WTC11 (cell line): ENCODE results near the gene DHPS. TPM values are rescaled to one million over a fixed set of nuclear protein-coding genes. Genes with fewer than 3 reads are reported as not detected.

Source experiments
- ATAC-seq: fragments of 200-7000 bp; cut with Tn5 transposase; 2 replicates; pipeline ENCODE4 v1.10.0; 2021; ENCODE audit warnings: mild to moderate bottlenecking, moderate library complexity
- Bru-seq: library from RNA; stranded (reverse); fragments of 400-500 nt; gene quantifications from one replicate; lab custom pipeline; 2021; lab: Mats Ljungman, UMichigan
- CTCF ChIA-PET: fragments of 300-600 bp; sonication (Branson Sonifier 250); formaldehyde crosslinking; loops from one replicate; lab custom pipeline; 2021; ENCODE audit warnings: antibody characterized with exemption; lab: Charles Lee
- POLR2A ChIA-PET: fragments of 350-600 bp; sonication (Branson Sonifier 250); formaldehyde crosslinking; loops from one replicate; lab custom pipeline; 2021; ENCODE audit warnings: antibody characterized with exemption; lab: Charles Lee
- DNase-seq: peaks from one replicate; pipeline ENCODE4 v3.0.0; 2021; ENCODE audit warnings: low spot score
- H3K27ac Mint-ChIP-seq: 2 replicates; pipeline ENCODE4 v1.8.0; 2021; ENCODE audit warnings: mixed read lengths
- H3K27me3 Mint-ChIP-seq: 2 replicates; pipeline ENCODE4 v1.8.0; 2021; ENCODE audit warnings: low read depth, mild to moderate bottlenecking, moderate library complexity, mixed read lengths
- H3K36me3 Mint-ChIP-seq: 2 replicates; pipeline ENCODE4 v1.8.0; 2021; ENCODE audit warnings: mixed read lengths
- H3K4me1 Mint-ChIP-seq: 2 replicates; pipeline ENCODE4 v1.8.0; 2022; ENCODE audit warnings: mixed read lengths
- H3K4me3 Mint-ChIP-seq: 2 replicates; pipeline ENCODE4 v1.8.0; 2021; ENCODE audit warnings: mild to moderate bottlenecking, moderate library complexity, mixed read lengths
- H3K9me3 Mint-ChIP-seq: 2 replicates; pipeline ENCODE4 v1.8.0; 2021; ENCODE audit warnings: mixed read lengths
- CREM ChIP-seq: sonication (generic); formaldehyde crosslinking; IDR thresholded peaks from 2 replicates; pipeline ENCODE4 v1.8.1; 2022; ENCODE audit warnings: mild to moderate bottlenecking, missing genetic modification reagents, moderate library complexity
- ETV6 ChIP-seq: sonication (generic); formaldehyde crosslinking; IDR thresholded peaks from 2 replicates; pipeline ENCODE4 v1.8.1; 2022; ENCODE audit warnings: mild to moderate bottlenecking, missing genetic modification reagents
- GABPB1 ChIP-seq: sonication (generic); formaldehyde crosslinking; IDR thresholded peaks from 2 replicates; pipeline ENCODE4 v1.8.1; 2023; ENCODE audit warnings: mild to moderate bottlenecking, missing genetic modification reagents
- KAT7 ChIP-seq: sonication (generic); formaldehyde crosslinking; IDR thresholded peaks from 2 replicates; pipeline ENCODE4 v1.8.1; 2023; ENCODE audit warnings: missing genetic modification reagents, mild to moderate bottlenecking, borderline replicate concordance
- NFATC4 ChIP-seq: fragments of 250-450 bp; sonication (Bioruptor Pico); IDR thresholded peaks from 2 replicates; pipeline ENCODE4 v1.9.0; 2021; ENCODE audit warnings: mild to moderate bottlenecking
- NR1H2 ChIP-seq: sonication (generic); formaldehyde crosslinking; IDR thresholded peaks from 2 replicates; pipeline ENCODE4 v1.9.0; 2021; ENCODE audit warnings: mild to moderate bottlenecking, moderate library complexity, missing genetic modification reagents
- SMAD4 ChIP-seq: sonication (generic); formaldehyde crosslinking; IDR thresholded peaks from 2 replicates; pipeline ENCODE4 v1.8.0; 2022; ENCODE audit warnings: mild to moderate bottlenecking, missing genetic modification reagents
- SP1 ChIP-seq: sonication (generic); formaldehyde crosslinking; conservative IDR thresholded peaks from 2 replicates; pipeline ENCODE4 v1.8.1; 2022; ENCODE audit warnings: missing genetic modification reagents
- long read RNA-seq, 3 experiments: library from RNA in 1 of 3; library from capped mRNA in 1 of 3; library from polyadenylated mRNA in 1 of 3; unstranded in 2 of 3; stranded (forward) in 1 of 3; transcript quantifications; one replicate each; pipeline ENCODE4 v2.0.0, GENCODE V29; 2021
- total RNA-seq: library from RNA; stranded (reverse); gene quantifications from 3 replicates; pipeline ENCODE4 v1.2.3, GENCODE V29; 2021
- TF ChIP-seq, protein P1 (sequence below): sonication (generic); formaldehyde crosslinking; IDR thresholded peaks from 2 replicates; pipeline ENCODE4 v1.8.0; 2022; ENCODE audit warnings: mild to moderate bottlenecking, missing genetic modification reagents
- TF ChIP-seq, protein P2 (sequence below): sonication (generic); formaldehyde crosslinking; conservative IDR thresholded peaks from 2 replicates; pipeline ENCODE4 v1.8.1; 2023; ENCODE audit warnings: mild to moderate bottlenecking, low read depth, missing genetic modification reagents, moderate library complexity
- TF ChIP-seq, protein P3 (sequence below): fragments of 250-450 bp; sonication (Bioruptor Pico); IDR thresholded peaks from 2 replicates; pipeline ENCODE4 v1.9.0; 2021; ENCODE audit warnings: mild to moderate bottlenecking, borderline replicate concordance
- TF ChIP-seq, protein P4 (sequence below): fragments of 250-450 bp; sonication (Bioruptor Pico); IDR thresholded peaks from 2 replicates; pipeline ENCODE4 v1.9.0; 2021; ENCODE audit warnings: mild to moderate bottlenecking
- TF ChIP-seq, protein P5 (sequence below): sonication (generic); formaldehyde crosslinking; IDR thresholded peaks from 2 replicates; pipeline ENCODE4 v1.8.0; 2022; ENCODE audit warnings: mild to moderate bottlenecking, missing genetic modification reagents
- TF ChIP-seq, protein P6 (sequence below): sonication (generic); formaldehyde crosslinking; IDR thresholded peaks from 2 replicates; pipeline ENCODE4 v1.8.1; 2022; ENCODE audit warnings: mild to moderate bottlenecking, moderate library complexity, missing genetic modification reagents
- TF ChIP-seq, protein P7 (sequence below): sonication (generic); formaldehyde crosslinking; IDR thresholded peaks from 2 replicates; pipeline ENCODE4 v1.8.1; 2022; ENCODE audit warnings: low read depth, mild to moderate bottlenecking, moderate library complexity, missing genetic modification reagents, borderline replicate concordance

Gene DHPS
- total RNA-seq (93.3 to 115 TPM (median 104 TPM) in 3 replicates), Bru-seq, nascent RNA (percentile 66 among the genes with signal in this experiment)
- long read RNA-seq, experiment 1, transcript DHPS-201 (9 exons, 1,363 nt) = major isoform, 84 of 118 reads
- long read RNA-seq, experiment 1, transcript DHPS-221 (8 exons, 1,176 nt) = minor isoform, 10 of 118 reads
- long read RNA-seq, experiment 1, partial matches to known transcripts = 4 of 118 reads
- long read RNA-seq, experiment 1, other reads (novel, unspliced or antisense) = 15 of 118 reads
- long read RNA-seq, experiment 2, transcript DHPS-201 (9 exons, 1,363 nt) = major isoform, 58 of 88 reads
- long read RNA-seq, experiment 2, partial matches to known transcripts = 5 of 88 reads
- long read RNA-seq, experiment 2, other reads (novel, unspliced or antisense) = 16 of 88 reads
- long read RNA-seq, experiment 3, transcript DHPS-207 (9 exons, 1,172 nt) = minor isoform, 8 of 190 reads
- long read RNA-seq, experiment 3, transcript DHPS-221 (8 exons, 1,176 nt) = minor isoform, 24 of 190 reads
- long read RNA-seq, experiment 3, transcript DHPS-201 (9 exons, 1,363 nt) = major isoform, 122 of 190 reads
- long read RNA-seq, experiment 3, partial matches to known transcripts = 2 of 190 reads
- long read RNA-seq, experiment 3, other reads (novel, unspliced or antisense) = 31 of 190 reads

DNA sequence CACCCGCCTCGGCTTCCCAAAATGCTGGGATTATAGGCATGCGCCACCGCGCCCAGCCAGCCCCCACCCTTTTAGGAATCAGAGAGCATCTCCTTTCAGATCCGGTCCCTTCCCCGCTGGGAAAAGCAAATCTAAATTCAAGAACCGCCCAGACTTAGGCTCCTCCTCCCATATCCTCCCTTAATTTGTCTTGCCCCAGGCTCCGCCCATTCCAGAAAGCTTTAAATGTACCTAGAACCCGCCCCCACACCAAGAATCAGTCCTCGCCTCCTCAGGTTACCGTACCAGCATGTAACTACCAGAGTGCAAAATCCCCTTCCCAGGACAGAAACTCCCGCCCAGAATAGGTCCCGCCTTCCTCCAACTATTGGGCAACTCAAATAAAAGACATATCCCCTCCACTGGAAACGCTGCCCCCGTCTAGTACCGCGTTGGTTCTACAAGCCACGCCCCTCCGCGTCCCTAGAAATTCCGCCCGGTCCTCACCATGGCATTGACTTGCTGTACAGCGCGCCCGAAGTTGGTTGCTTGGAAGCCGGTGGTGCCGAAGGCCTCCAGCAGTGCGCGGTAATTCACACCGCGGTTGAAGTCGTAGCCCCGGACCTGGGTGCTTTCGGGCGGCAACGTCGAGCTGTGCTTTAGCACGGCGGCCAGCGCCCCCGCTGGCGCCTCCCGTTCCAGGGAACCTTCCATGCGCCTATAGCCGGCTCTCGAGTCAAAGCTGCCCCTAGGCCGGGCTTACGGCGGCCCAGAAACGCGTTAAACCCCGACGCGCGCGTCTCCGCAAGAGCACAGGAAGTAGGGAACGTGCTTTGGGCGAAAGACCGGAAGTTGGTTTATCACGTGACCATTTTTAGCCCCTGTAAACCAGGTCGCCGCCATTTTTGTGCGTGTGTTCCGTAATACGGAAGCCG lies at the start of gene DHPS:
DHPS (minus strand) TSS at position 807 of the 914 bp plus-strand sequence; CDS start at position 693, 114 bp downstream.
- Mint-ChIP-seq H3K4me1 (peaks cover 5% of the 10 kb centered on the region; the same call in 1 of the 2 replicates), H3K4me3 (peak within 1 kb of the TSS; percentile 89), H3K9me3 (no peaks in the 10 kb centered on the region), H3K27ac (peak within 1 kb of the TSS; percentile 99), H3K27me3 (no peaks in the 10 kb centered on the region), H3K36me3 (peaks cover 31% of the 10 kb centered on the region)
- CTCF ChIA-PET = interaction anchor here (0.6 to 2.5 kb wide), 9 partner anchors 10 to 79 kb away, joined by 3 to 22 read pairs (median 4); no protein-coding TSS in a partner anchor
- DNase-seq (peak; percentile 92), ATAC-seq (peak; percentile 89)
- POLR2A ChIA-PET = interaction anchor here (0.6 to 1.8 kb wide), 10 partner anchors 15 to 1107 kb away, joined by 3 to 13 read pairs (median 4); partner anchors contain the start of gene FBXW9
- TF ChIP-seq CREM (CRISPR knock-in tag) (peak; percentile 76; the same call in 1 of the 2 replicates), GABPB1 (no peak), NR1H2 (CRISPR knock-in tag) (no peak), KAT7 (CRISPR knock-in tag) (0 out of 2 replicates have a peak, but pooled peaks have one; percentile 68), ETV6 (CRISPR knock-in tag) (peak; percentile 62; the same call in 1 of the 2 replicates), SMAD4 (CRISPR knock-in tag) (0 out of 2 replicates have a peak, but pooled peaks have one; percentile 23), SP1 (CRISPR knock-in tag) (peak; percentile 42), NFATC4 (peak; percentile 74; the same call in 1 of the 2 replicates)
- TF ChIP-seq, protein P1, sequence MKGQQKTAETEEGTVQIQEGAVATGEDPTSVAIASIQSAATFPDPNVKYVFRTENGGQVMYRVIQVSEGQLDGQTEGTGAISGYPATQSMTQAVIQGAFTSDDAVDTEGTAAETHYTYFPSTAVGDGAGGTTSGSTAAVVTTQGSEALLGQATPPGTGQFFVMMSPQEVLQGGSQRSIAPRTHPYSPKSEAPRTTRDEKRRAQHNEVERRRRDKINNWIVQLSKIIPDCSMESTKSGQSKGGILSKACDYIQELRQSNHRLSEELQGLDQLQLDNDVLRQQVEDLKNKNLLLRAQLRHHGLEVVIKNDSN (CRISPR knock-in tag) = peak; percentile 94
- TF ChIP-seq, protein P2, sequence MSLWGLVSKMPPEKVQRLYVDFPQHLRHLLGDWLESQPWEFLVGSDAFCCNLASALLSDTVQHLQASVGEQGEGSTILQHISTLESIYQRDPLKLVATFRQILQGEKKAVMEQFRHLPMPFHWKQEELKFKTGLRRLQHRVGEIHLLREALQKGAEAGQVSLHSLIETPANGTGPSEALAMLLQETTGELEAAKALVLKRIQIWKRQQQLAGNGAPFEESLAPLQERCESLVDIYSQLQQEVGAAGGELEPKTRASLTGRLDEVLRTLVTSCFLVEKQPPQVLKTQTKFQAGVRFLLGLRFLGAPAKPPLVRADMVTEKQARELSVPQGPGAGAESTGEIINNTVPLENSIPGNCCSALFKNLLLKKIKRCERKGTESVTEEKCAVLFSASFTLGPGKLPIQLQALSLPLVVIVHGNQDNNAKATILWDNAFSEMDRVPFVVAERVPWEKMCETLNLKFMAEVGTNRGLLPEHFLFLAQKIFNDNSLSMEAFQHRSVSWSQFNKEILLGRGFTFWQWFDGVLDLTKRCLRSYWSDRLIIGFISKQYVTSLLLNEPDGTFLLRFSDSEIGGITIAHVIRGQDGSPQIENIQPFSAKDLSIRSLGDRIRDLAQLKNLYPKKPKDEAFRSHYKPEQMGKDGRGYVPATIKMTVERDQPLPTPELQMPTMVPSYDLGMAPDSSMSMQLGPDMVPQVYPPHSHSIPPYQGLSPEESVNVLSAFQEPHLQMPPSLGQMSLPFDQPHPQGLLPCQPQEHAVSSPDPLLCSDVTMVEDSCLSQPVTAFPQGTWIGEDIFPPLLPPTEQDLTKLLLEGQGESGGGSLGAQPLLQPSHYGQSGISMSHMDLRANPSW (CRISPR knock-in tag) = no peak
- TF ChIP-seq, protein P3, sequence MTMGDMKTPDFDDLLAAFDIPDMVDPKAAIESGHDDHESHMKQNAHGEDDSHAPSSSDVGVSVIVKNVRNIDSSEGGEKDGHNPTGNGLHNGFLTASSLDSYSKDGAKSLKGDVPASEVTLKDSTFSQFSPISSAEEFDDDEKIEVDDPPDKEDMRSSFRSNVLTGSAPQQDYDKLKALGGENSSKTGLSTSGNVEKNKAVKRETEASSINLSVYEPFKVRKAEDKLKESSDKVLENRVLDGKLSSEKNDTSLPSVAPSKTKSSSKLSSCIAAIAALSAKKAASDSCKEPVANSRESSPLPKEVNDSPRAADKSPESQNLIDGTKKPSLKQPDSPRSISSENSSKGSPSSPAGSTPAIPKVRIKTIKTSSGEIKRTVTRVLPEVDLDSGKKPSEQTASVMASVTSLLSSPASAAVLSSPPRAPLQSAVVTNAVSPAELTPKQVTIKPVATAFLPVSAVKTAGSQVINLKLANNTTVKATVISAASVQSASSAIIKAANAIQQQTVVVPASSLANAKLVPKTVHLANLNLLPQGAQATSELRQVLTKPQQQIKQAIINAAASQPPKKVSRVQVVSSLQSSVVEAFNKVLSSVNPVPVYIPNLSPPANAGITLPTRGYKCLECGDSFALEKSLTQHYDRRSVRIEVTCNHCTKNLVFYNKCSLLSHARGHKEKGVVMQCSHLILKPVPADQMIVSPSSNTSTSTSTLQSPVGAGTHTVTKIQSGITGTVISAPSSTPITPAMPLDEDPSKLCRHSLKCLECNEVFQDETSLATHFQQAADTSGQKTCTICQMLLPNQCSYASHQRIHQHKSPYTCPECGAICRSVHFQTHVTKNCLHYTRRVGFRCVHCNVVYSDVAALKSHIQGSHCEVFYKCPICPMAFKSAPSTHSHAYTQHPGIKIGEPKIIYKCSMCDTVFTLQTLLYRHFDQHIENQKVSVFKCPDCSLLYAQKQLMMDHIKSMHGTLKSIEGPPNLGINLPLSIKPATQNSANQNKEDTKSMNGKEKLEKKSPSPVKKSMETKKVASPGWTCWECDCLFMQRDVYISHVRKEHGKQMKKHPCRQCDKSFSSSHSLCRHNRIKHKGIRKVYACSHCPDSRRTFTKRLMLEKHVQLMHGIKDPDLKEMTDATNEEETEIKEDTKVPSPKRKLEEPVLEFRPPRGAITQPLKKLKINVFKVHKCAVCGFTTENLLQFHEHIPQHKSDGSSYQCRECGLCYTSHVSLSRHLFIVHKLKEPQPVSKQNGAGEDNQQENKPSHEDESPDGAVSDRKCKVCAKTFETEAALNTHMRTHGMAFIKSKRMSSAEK (CRISPR knock-in tag) = no peak
- TF ChIP-seq, protein P4, sequence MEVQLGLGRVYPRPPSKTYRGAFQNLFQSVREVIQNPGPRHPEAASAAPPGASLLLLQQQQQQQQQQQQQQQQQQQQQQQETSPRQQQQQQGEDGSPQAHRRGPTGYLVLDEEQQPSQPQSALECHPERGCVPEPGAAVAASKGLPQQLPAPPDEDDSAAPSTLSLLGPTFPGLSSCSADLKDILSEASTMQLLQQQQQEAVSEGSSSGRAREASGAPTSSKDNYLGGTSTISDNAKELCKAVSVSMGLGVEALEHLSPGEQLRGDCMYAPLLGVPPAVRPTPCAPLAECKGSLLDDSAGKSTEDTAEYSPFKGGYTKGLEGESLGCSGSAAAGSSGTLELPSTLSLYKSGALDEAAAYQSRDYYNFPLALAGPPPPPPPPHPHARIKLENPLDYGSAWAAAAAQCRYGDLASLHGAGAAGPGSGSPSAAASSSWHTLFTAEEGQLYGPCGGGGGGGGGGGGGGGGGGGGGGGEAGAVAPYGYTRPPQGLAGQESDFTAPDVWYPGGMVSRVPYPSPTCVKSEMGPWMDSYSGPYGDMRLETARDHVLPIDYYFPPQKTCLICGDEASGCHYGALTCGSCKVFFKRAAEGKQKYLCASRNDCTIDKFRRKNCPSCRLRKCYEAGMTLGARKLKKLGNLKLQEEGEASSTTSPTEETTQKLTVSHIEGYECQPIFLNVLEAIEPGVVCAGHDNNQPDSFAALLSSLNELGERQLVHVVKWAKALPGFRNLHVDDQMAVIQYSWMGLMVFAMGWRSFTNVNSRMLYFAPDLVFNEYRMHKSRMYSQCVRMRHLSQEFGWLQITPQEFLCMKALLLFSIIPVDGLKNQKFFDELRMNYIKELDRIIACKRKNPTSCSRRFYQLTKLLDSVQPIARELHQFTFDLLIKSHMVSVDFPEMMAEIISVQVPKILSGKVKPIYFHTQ (CRISPR knock-in tag) = peak; percentile 67; the same call in 1 of the 2 replicates
- TF ChIP-seq, protein P5, sequence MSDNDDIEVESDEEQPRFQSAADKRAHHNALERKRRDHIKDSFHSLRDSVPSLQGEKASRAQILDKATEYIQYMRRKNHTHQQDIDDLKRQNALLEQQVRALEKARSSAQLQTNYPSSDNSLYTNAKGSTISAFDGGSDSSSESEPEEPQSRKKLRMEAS (CRISPR knock-in tag) = peak; percentile 76
- TF ChIP-seq, protein P6, sequence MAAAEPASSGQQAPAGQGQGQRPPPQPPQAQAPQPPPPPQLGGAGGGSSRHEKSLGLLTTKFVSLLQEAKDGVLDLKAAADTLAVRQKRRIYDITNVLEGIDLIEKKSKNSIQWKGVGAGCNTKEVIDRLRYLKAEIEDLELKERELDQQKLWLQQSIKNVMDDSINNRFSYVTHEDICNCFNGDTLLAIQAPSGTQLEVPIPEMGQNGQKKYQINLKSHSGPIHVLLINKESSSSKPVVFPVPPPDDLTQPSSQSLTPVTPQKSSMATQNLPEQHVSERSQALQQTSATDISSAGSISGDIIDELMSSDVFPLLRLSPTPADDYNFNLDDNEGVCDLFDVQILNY (CRISPR knock-in tag) = no peak; the same call in 1 of the 2 replicates
- TF ChIP-seq, protein P7, sequence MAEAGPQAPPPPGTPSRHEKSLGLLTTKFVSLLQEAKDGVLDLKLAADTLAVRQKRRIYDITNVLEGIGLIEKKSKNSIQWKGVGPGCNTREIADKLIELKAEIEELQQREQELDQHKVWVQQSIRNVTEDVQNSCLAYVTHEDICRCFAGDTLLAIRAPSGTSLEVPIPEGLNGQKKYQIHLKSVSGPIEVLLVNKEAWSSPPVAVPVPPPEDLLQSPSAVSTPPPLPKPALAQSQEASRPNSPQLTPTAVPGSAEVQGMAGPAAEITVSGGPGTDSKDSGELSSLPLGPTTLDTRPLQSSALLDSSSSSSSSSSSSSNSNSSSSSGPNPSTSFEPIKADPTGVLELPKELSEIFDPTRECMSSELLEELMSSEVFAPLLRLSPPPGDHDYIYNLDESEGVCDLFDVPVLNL = no peak
